ENCODE data around the gene SMC1B.

GRCh38 chr22:45429981-45430775 lies 16.8 kb upstream of the SMC1B start:
- TF ChIP-seq CTCF (conservative IDR thresholded peaks at IDR 0.05) (no peak), EZH2 (IDR thresholded peaks at IDR 0.05; ENCODE audit: low read depth) (no peak)
